ENCODE data around the gene SYNGR2.
A peak's percentile ranks its signal among the peaks of the same experiment; 100 is the strongest.

SYNGR2 gene

DNA sequence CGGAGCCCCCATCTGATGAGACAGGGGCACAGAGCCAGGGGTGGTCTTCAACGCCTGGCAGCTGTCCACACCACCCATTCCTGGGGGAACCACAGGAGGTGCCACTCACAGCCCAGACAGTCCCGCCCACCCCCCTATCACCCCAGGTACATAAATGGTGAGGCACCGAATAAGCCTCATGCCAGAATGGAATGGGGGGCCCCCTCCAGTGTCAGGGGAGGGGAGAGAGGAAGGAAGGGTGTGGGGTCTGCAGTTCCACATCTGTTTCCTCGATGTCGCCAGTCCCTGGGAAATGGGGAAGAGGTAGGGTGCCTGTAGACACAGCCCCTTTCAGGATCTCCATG, 41.5 kb upstream of the SYNGR2 start:
- DNase-seq (ENCODE audit: low read depth) = no peak
- H3K4me3 ChIP-seq (ENCODE audit: low read length) = peak overlapping the region; percentile 71
- TF ChIP-seq CTCF (conservative IDR thresholded peaks at IDR 0.05; ENCODE audit: low read depth, low read length) = no peak

DNA sequence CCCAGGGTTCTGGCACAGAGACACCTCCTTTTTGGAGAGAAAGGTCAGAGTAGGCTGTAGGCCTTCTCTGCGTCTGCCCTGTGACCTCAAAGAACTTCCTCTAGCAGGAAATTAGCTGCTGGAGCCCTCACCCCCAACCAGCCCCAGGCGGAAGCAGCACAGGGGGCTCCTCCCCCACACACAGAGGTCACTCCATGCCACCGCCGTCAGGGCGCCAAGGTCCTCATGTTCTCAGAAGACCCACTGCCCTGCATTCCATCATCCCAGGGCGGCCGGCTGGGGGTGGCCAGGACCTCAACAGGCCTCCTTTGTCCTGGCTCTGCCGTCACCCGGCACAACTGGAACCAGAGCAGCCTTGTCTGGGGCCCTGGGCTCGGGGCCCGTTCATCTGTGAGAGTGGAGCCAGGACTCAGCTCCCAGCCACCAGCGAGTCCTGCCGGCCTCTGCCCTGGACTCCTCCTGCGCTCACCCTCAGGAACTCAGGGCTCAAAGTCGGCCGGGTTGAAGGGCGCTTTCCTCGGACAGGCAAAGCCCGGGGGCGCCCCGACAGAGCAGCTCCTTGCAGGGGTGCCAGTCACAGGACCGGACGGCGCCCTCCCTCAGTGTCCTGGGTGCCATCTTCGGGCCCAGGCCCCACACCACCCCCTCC, 41.0 kb upstream of the SYNGR2 start:
- H3K4me3 ChIP-seq (ENCODE audit: low read length) = peak overlapping the region; percentile 71
- no peak for DNase-seq (ENCODE audit: low read depth)
- TF ChIP-seq CTCF (conservative IDR thresholded peaks at IDR 0.05; ENCODE audit: low read depth, low read length) = no peak

DNA sequence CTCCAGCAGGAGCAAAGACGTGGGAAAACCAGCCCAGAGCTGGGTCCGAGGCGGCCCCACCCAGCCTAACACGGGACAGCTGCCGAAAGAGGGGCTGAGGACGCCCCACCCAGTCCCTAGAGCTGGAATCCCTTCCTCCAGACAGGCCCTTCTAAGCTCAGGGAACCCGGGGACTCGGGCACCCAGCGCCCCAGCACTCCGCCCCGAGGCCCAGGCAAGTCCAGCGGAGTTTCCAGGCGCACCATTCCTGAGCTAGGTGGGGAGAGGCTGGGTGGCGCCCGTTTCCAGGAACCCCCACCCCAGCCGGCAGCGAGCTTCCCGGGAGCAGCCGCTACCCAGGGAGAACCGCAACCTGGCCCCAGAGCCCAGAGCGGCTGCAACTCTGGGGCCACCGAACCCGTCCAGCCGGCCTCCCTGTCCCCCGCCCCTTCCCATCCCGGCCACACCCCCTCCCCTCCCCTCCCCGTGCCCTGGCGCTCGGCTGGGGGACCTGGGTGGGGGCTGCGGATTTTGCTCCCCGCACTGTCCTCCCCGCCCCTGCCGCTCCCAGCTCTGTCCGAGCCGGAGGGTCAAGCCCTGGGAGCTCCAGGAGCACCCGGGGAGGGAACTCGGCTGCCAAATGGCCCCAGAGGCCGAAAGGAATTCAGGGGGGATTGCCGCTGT, 40.4 kb upstream of the SYNGR2 start:
- H3K4me3 ChIP-seq (ENCODE audit: low read length) = peak overlapping the region; percentile 71
- DNase-seq (ENCODE audit: low read depth) = no peak
- no peak for TF ChIP-seq CTCF (conservative IDR thresholded peaks at IDR 0.05; ENCODE audit: low read depth, low read length)

DNA sequence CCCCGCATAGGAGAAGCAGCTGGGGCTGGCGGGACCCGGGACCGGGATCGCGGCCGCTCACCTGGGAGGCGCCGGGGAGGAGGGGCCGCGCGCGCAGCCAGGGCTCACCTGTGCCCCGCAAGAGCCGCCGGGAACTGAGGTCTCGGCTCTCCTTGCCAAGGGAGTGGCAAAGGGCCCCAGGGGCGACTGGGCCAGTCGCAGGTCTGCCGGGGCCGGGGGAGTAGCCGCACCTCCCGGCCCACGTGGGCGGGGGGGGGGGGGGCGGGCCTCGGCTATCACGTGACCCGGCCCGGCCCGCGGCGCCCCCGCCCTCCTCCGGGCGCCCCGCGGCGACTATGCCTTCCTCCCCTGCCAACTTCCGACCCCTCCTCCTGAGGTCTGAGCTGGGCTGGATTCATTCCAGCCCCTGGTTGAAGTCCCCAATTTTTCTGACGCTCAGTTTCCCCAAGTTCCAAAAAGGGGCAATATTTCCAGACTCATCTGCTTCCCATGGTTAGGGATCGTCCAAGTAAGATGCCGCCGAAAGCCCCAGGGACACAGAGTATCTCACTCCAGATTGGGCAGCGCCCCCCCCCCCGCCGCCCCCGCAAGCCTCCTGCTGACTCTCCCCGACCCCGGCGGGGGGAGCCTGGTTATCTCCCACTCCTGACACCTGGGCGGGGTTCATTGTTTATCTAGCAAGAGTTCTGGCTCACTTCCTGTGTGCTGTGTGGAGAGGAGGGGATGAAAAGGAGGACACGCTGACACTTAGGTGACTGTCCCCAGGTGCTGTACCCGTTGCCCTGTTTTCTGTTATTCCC, 39.6 kb upstream of the SYNGR2 start, which contains the start of gene TMC6:
Gene TMC6 (minus strand): TSS at position 205 of the 800 bp plus-strand sequence. CDS start 1,923 bp downstream, outside the sequence.
- TF ChIP-seq CTCF (conservative IDR thresholded peaks at IDR 0.05; ENCODE audit: low read depth, low read length) = no peak
- no peak for DNase-seq (ENCODE audit: low read depth)
- peak within 1 kb of the TSS; percentile 71 for H3K4me3 ChIP-seq (ENCODE audit: low read length)

DNA sequence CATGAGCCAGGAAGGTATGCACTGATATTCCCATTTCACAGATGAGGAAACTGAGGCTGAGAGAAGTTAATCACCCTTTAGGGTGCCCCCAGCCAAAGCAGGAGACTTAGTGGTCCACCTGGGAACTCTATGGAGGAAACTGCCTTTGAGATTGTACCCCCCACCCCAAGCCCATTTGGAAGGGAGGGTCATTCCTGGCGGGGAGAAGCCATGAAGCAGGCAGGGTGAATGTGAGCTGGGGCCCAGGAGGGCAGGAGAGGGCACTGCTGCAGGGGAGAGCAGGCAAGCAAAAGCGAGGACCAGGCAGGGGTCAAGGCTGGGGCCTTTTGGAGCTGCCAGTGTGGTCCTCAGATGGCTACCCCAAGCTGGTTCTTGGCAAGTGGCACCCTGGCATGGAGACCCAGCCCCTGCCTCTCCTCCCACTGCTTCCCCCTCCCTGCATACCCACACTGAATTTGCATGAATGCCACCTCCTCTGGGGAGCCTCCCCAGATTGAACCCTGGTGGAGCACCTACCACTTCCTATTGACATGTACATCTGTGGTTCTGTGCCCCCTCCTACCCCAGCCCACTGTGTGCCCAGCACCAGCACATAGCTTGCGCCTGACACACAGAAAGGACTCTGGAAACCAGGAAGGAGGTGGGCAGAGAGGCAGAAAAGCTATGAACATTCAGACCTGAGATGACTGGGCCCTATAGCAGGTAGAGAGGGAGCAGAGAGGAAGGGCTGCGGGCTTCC, 38.9 kb upstream of the SYNGR2 start:
- TF ChIP-seq CTCF (conservative IDR thresholded peaks at IDR 0.05; ENCODE audit: low read depth, low read length) = no peak
- DNase-seq (ENCODE audit: low read depth) = no peak
- H3K4me3 ChIP-seq (ENCODE audit: low read length) = no peak overlapping the region

GRCh38 chr17:78130090-78130436, 38.3 kb upstream of the SYNGR2 start:
- H3K4me3 ChIP-seq (ENCODE audit: low read length) = no peak overlapping the region
- no peak for TF ChIP-seq CTCF (conservative IDR thresholded peaks at IDR 0.05; ENCODE audit: low read depth, low read length)
- no peak for DNase-seq (ENCODE audit: low read depth)
